Heart left ventricle (tissue), 16 donors: Measurements from ENCODE around the gene PHLPP1. TPM values are rescaled to one million over a fixed set of nuclear protein-coding genes. Genes with fewer than 3 reads are reported as not detected.
A peak's percentile ranks its signal among the peaks of the same experiment; 100 is the strongest.

ENCODE experiments used
- ATAC-seq, 4 donors: fragments of 200-7000 bp; cut with Tn5 transposase; one replicate each; pipeline ENCODE4 v1.9.1; 2020 to 2022; ENCODE audit warnings: moderate library complexity in 4 of 4, mild to moderate bottlenecking in 3 of 4, moderate number of reproducible peaks in 1 of 4
- DNase-seq, 5 donors: peaks; one replicate each; pipeline ENCODE4 v3.0.0-alpha.2; 2020
- H3K27ac ChIP-seq, 12 donors: fragments of 200-600 bp; sonication (generic) in 4 of 12; one replicate each; pipeline versions ENCODE4 v1.5.0 to v1.8.0; 2016 to 2022; ENCODE audit warnings: mild to moderate bottlenecking in 2 of 12
- H3K27me3 ChIP-seq, 9 donors: fragments of 200-600 bp; sonication (generic) in 2 of 9; one replicate each; pipeline versions ENCODE4 v1.5.1 to v1.8.0; 2016 to 2022; ENCODE audit warnings: mild to moderate bottlenecking in 3 of 9
- H3K36me3 ChIP-seq, 9 donors: fragments of 200-600 bp; sonication (generic) in 2 of 9; one replicate each; pipeline versions ENCODE4 v1.5.0 to v1.8.0; 2018 to 2022; ENCODE audit warnings: mild to moderate bottlenecking in 2 of 9
- H3K4me1 ChIP-seq, 12 donors: fragments of 200-600 bp; sonication (generic) in 4 of 12; one replicate each; pipeline versions ENCODE4 v1.5.0 to v1.8.0; 2016 to 2022; ENCODE audit warnings: mild to moderate bottlenecking in 3 of 12
- H3K4me3 ChIP-seq, 12 donors: fragments of 200-600 bp; sonication (generic) in 4 of 12; one replicate each; pipeline versions ENCODE4 v1.5.0 to v1.8.0; 2017 to 2022; ENCODE audit warnings: mild to moderate bottlenecking in 9 of 12, moderate library complexity in 4 of 12
- H3K9me3 ChIP-seq, 12 donors: fragments of 200-600 bp; sonication (generic) in 4 of 12; one replicate each; pipeline versions ENCODE4 v1.5.0 to v1.8.0; 2016 to 2022; ENCODE audit warnings: mild to moderate bottlenecking in 1 of 12
- POLR2A ChIP-seq, 2 donors: fragments of 450-650 bp; IDR thresholded peaks; one replicate each; pipeline ENCODE4 v1.6.1; 2017; ENCODE audit warnings: antibody characterized with exemption in 2 of 2, mild to moderate bottlenecking in 2 of 2, moderate library complexity in 2 of 2
- WGBS, 4 donors: extraction: QIAGEN DNeasy Blood & Tissue Kit in 2 of 4; methylation state at CpG; one replicate each; pipeline versions ENCODE4 v1.1.5 to v1.1.7; 2013 to 2018; 5-methylcytosine and 5-hydroxymethylcytosine counted together
- intact Hi-C, 10 donors: fragments of 100-400 bp; cut with DNase I; formaldehyde crosslinking; loops; one replicate each; pipeline versions ENCODE4 v1.11.1 to v1.14.2; 2022
- polyA plus RNA-seq, 2 donors: library from polyadenylated mRNA; stranded (reverse); fragments of 200-250 nt; gene quantifications; one replicate each; pipeline ENCODE4 v1.2.3, GENCODE V29; 2013
- total RNA-seq, 9 donors: library from RNA; depleted of rRNA in 2 of 9; stranded (reverse); fragments of >200 nt in 2 of 9; fragmentation: NEBNext Ultra II Directional in 3 of 9; extraction: Animal tissue kit (Norgen Biotek cat#: 25700) in 3 of 9; gene quantifications; one replicate each; pipeline versions ENCODE4 v1.1.0 to v1.2.4, GENCODE V29; 2016 to 2023
- TF ChIP-seq, protein P1 (sequence below), 12 donors: fragments of 200-600 bp; sonication (generic) in 4 of 12; IDR thresholded peaks; one replicate each; pipeline versions ENCODE4 v1.5.0 to v1.8.0; 2018 to 2022; ENCODE audit warnings: antibody characterized with exemption in 12 of 12, mild to moderate bottlenecking in 5 of 12
- donor health status: ischemic (EF 13 %, LVEDD 7.1; RV severe dilation, severe dysfunction).
- donor health status: healthy with polysubstance abuse.
- donor health status: DM: no; HTN: yes; CAD: no.
- donor health status: DM: no; HTN: no; CAD: no.
- donor health status: ischemic (EF 25% LVEDD 6.9; RV normal size, moderate dysfunction).
- donor health status: ischemic (EF 25% LVEDD 5.7; RV mildly dilated, moderate dysfunction).
- donor health status: healthy.
- donor health status: DM: yes; HTN: yes; CAD: no.
- donor health status: ischemic (EF 35%, LVEDD 5.7; RV mildly dilated, moderate dysfunction).
- donor health status: nonischemic (EF 11% LVEDD 7.7; RV severe dilation, severe dysfunction).
- donor health status: DM: yes; HTN: yes; CAD: no.
- donor health status: PGD.
- donor health status: ischemic (EF 29% LVEDD 5.4; RV normal size, mild dysfunction).
- donor health status: nonischemic (EF 23%, LVEDD 6.1; RV moderate dilation, normal function).

The PHLPP1 gene
- total and polyA plus RNA-seq, 11 donors: 1.7 to 11.1 (median 6.2) TPM

DNA sequence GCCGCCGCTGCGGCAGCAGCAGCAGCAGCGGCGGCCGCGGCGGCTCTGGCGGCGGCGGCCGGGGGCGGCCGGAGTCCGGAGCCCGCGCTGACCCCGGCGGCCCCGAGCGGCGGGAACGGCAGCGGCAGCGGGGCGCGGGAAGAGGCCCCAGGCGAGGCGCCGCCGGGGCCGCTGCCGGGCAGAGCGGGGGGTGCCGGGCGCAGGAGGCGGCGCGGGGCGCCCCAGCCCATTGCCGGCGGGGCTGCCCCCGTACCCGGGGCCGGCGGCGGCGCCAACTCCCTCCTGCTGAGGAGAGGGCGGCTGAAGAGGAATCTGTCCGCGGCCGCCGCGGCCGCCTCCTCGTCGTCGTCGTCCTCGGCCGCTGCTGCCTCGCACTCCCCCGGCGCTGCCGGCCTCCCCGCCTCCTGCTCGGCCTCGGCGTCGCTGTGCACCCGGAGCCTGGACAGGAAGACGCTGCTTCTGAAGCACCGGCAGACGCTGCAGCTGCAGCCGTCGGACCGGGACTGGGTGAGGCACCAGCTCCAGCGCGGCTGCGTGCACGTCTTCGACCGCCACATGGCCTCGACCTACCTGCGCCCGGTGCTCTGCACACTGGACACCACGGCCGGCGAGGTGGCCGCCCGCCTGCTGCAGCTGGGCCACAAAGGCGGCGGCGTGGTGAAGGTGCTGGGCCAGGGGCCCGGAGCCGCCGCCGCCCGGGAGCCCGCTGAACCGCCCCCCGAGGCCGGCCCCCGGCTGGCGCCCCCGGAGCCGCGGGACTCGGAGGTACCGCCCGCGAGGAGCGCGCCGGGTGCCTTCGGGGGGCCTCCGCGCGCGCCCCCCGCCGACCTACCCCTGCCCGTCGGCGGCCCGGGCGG is 646 bp downstream of the PHLPP1 start:
- TF ChIP-seq, protein P1, sequence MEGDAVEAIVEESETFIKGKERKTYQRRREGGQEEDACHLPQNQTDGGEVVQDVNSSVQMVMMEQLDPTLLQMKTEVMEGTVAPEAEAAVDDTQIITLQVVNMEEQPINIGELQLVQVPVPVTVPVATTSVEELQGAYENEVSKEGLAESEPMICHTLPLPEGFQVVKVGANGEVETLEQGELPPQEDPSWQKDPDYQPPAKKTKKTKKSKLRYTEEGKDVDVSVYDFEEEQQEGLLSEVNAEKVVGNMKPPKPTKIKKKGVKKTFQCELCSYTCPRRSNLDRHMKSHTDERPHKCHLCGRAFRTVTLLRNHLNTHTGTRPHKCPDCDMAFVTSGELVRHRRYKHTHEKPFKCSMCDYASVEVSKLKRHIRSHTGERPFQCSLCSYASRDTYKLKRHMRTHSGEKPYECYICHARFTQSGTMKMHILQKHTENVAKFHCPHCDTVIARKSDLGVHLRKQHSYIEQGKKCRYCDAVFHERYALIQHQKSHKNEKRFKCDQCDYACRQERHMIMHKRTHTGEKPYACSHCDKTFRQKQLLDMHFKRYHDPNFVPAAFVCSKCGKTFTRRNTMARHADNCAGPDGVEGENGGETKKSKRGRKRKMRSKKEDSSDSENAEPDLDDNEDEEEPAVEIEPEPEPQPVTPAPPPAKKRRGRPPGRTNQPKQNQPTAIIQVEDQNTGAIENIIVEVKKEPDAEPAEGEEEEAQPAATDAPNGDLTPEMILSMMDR (IDR thresholded peaks at IDR 0.05): no peak
- no peak for TF ChIP-seq POLR2A (IDR thresholded peaks at IDR 0.05)
- H3K4me3 ChIP-seq: peak overlapping the region; percentile 64 to 88 (median 76)
- peaks cover 0 to 44% (median 20%) of the 10 kb centered on the region in 12 donors for H3K4me1 ChIP-seq
- H3K36me3 ChIP-seq: no peaks in the 10 kb centered on the region
- peak overlapping the region; percentile 66 to 98 (median 91) for H3K27ac ChIP-seq
- 0 to 1% (median 0%) methylated on average over 12 to 127 of the region's 127 CpGs for WGBS, 4 donors
- intact Hi-C loops: loop anchor here (2.0 to 10.0 kb wide), 20 partner anchors 81 to 709 kb away; partner anchors contain the start of genes ZCCHC2 (in 3 of the 10), PIGN (in 2 of the 10), RELCH (in 2 of the 10) and VPS4B (in 2 of the 10)
- H3K27me3 ChIP-seq: no peaks in the 10 kb centered on the region
- no peaks in the 10 kb centered on the region for H3K9me3 ChIP-seq
- ATAC-seq (peak in 1 of 4 donors; percentile 1), DNase-seq (peak; percentile 39 to 81 (median 59))

DNA sequence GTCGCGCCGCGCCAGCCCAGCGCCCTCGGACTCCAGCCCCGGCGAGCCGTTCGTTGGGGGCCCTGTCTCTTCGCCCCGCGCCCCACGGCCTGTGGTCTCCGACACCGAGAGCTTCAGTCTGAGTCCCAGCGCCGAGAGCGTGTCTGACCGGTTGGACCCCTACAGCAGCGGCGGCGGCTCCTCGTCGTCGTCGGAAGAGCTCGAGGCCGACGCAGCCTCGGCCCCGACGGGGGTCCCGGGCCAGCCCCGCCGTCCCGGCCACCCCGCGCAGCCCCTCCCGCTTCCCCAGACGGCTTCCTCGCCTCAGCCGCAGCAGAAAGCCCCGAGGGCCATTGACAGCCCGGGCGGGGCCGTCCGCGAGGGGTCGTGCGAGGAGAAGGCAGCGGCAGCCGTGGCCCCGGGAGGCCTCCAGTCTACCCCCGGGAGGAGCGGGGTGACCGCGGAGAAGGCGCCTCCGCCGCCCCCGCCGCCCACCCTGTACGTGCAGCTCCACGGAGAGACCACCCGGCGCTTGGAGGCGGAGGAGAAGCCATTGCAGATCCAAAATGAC is 1.4 kb downstream of the PHLPP1 start:
- Histone ChIP-seq H3K27me3 (no peaks in the 10 kb centered on the region), H3K27ac (peak overlapping the region in 11 of 12 donors; percentile 24 to 98 (median 87)), H3K4me3 (peak overlapping the region; percentile 64 to 88 (median 75)), H3K4me1 (peaks cover 0 to 49% (median 23%) of the 10 kb centered on the region in 12 donors), H3K9me3 (no peaks in the 10 kb centered on the region), H3K36me3 (no peaks in the 10 kb centered on the region)
- DNase-seq: peak; percentile 49 to 84 (median 56)
- WGBS, 4 donors: 0 to 1% (median 0%) methylated on average over 4 to 68 of the region's 68 CpGs
- no peak for ATAC-seq
- intact Hi-C loops: loop anchor here in 9 of 10 donors (5.0 to 10.0 kb wide), 17 partner anchors 81 to 708 kb away; partner anchors contain the start of genes ZCCHC2 (in 3 of the 9), PIGN (in 2 of the 9), RELCH (in 2 of the 9) and VPS4B (in 2 of the 9)
- TF ChIP-seq POLR2A (IDR thresholded peaks at IDR 0.05): no peak
- TF ChIP-seq, protein P1 (IDR thresholded peaks at IDR 0.05): peak in 8 of 12 donors; percentile 21 to 54 (median 28)

GRCh38 chr18:62717169-62717924 is 2.0 kb downstream of the PHLPP1 start:
- DNase-seq (no peak), ATAC-seq (no peak)
- Histone ChIP-seq H3K27ac (peak overlapping the region in 11 of 12 donors; percentile 24 to 98 (median 87)), H3K4me3 (peak overlapping the region; percentile 64 to 88 (median 75)), H3K27me3 (no peaks in the 10 kb centered on the region), H3K36me3 (no peaks in the 10 kb centered on the region), H3K9me3 (no peaks in the 10 kb centered on the region), H3K4me1 (peaks cover 0 to 56% (median 26%) of the 10 kb centered on the region in 12 donors)
- 2 to 4% (median 2%) methylated on average over 16 of the region's 16 CpGs for WGBS, 4 donors
- intact Hi-C loops: loop anchor here in 9 of 10 donors (5.0 to 10.0 kb wide), 17 partner anchors 80 to 707 kb away; partner anchors contain the start of genes ZCCHC2 (in 3 of the 9), PIGN (in 2 of the 9), RELCH (in 2 of the 9) and VPS4B (in 2 of the 9)
- TF ChIP-seq, protein P1 (IDR thresholded peaks at IDR 0.05): no peak
- no peak for TF ChIP-seq POLR2A (IDR thresholded peaks at IDR 0.05)
